Loucy (cell line): Measurements from ENCODE around the gene DNAH14.
"Not testable (repeated sequence)": the region's sequence is repeated elsewhere in the genome, so short reads cannot be mapped to it uniquely, and the experiment has no call there.

Experiments
- H2AFZ ChIP-seq: fragments of 200-600 bp; sonication (generic); 2 replicates; pipeline ENCODE4 v1.6.0; 2016; ENCODE audit warnings: antibody characterized with exemption, mild to moderate bottlenecking, low read length, moderate library complexity
- H3F3A ChIP-seq: fragments of 200-600 bp; 2 replicates; pipeline ENCODE4 v1.6.0; 2016; ENCODE audit warnings: antibody characterized with exemption, low read depth, mild to moderate bottlenecking
- H3K27me3 ChIP-seq: fragments of 200-600 bp; sonication (generic); 2 replicates; pipeline ENCODE4 v1.6.1; 2014; ENCODE audit warnings: low read length, mild to moderate bottlenecking; ENCODE audit not compliant: insufficient read depth, poor library complexity, severe bottlenecking
- H3K36me3 ChIP-seq: fragments of 200-600 bp; sonication (generic); 2 replicates; pipeline ENCODE4 v1.6.1; 2016; ENCODE audit warnings: low read length; ENCODE audit not compliant: insufficient read depth
- H3K4me1 ChIP-seq: fragments of 200-600 bp; sonication (generic); 2 replicates; pipeline ENCODE4 v1.5.1; 2014; ENCODE audit warnings: low read length, mild to moderate bottlenecking; ENCODE audit not compliant: insufficient read depth, poor library complexity, severe bottlenecking
- H3K4me2 ChIP-seq: fragments of 200-600 bp; sonication (generic); 2 replicates; pipeline ENCODE4 v1.6.0; 2014; ENCODE audit warnings: antibody characterized with exemption, low read length, low read depth, mild to moderate bottlenecking; ENCODE audit not compliant: poor library complexity, severe bottlenecking
- H3K4me3 ChIP-seq: fragments of 200-600 bp; sonication (generic); 2 replicates; pipeline ENCODE4 v1.5.1; 2014; ENCODE audit warnings: low read length, mild to moderate bottlenecking, mixed read lengths; ENCODE audit not compliant: poor library complexity, severe bottlenecking
- H3K79me2 ChIP-seq: fragments of 200-600 bp; sonication (generic); 2 replicates; pipeline ENCODE4 v1.6.1; 2014; ENCODE audit warnings: low read length; ENCODE audit not compliant: insufficient read depth
- H3K9ac ChIP-seq: fragments of 200-600 bp; sonication (generic); 2 replicates; pipeline ENCODE4 v1.6.0; 2014; ENCODE audit warnings: mild to moderate bottlenecking, low read depth, low read length, moderate library complexity; ENCODE audit not compliant: poor library complexity, severe bottlenecking
- H3K9me2 ChIP-seq: fragments of 200-600 bp; sonication (generic); replicated peaks from 2 replicates; pipeline ENCODE4 v1.6.1; 2016; ENCODE audit warnings: low read depth, low read length, mixed read lengths
- H3K9me3 ChIP-seq: fragments of 200-600 bp; sonication (generic); 2 replicates; pipeline ENCODE4 v1.6.1; 2014; ENCODE audit warnings: mild to moderate bottlenecking, antibody characterized with exemption, low read length, low read depth; ENCODE audit not compliant: insufficient read depth
- H4K20me1 ChIP-seq: fragments of 200-600 bp; sonication (generic); 2 replicates; pipeline ENCODE4 v1.6.0; 2014; ENCODE audit warnings: antibody characterized with exemption, low read length, mild to moderate bottlenecking; ENCODE audit not compliant: insufficient read depth, poor library complexity, severe bottlenecking
- CTCF ChIP-seq: fragments of 200-600 bp; sonication (generic); conservative IDR thresholded peaks from 2 replicates; pipeline ENCODE4 v1.5.1; 2014; ENCODE audit warnings: mild to moderate bottlenecking, antibody characterized with exemption, low read length
- EZH2phosphoT487 ChIP-seq: fragments of 200-600 bp; IDR thresholded peaks from 2 replicates; pipeline ENCODE4 v1.6.1; 2018; ENCODE audit warnings: antibody characterized with exemption, mild to moderate bottlenecking, moderate library complexity, borderline replicate concordance

The DNAH14 gene

GRCh38 chr1:224939844-224940425 lies 10.5 kb downstream of the DNAH14 start:
- Histone ChIP-seq H3K4me1 (no peaks in the 10 kb centered on the region), H3K36me3 (no peaks in the 10 kb centered on the region), H3K9me3 (peaks cover 17% of the 10 kb centered on the region), H3K9me2 (no peaks in the 10 kb centered on the region), H3F3A (no peaks in the 10 kb centered on the region), H4K20me1 (no peaks in the 10 kb centered on the region), H3K27me3 (no peaks in the 10 kb centered on the region), H3K4me2 (no peak overlapping the region), H3K4me3 (no peak overlapping the region), H3K79me2 (no peaks in the 10 kb centered on the region), H3K9ac (no peak overlapping the region), H2AFZ (no peak overlapping the region)
- no peak for TF ChIP-seq CTCF
- no peak for TF ChIP-seq EZH2phosphoT487

GRCh38 chr1:224940735-224941134 lies 11.3 kb downstream of the DNAH14 start:
- not testable (repeated sequence) for H3K79me2 ChIP-seq, H3K4me2 ChIP-seq

GRCh38 chr1:224945651-224946348 lies 16.3 kb downstream of the DNAH14 start:
- not testable (repeated sequence) for H3K9me3 ChIP-seq, H3K4me1 ChIP-seq, H3K27me3 ChIP-seq, H3K9ac ChIP-seq, H3K9me2 ChIP-seq, H4K20me1 ChIP-seq, H2AFZ ChIP-seq, H3K79me2 ChIP-seq, H3K4me2 ChIP-seq, H3K36me3 ChIP-seq, H3F3A ChIP-seq, H3K4me3 ChIP-seq

More at GRCh38 chr1:224940735-224941134, 11.3 kb downstream of the DNAH14 start:
- H2AFZ ChIP-seq, H3K4me1 ChIP-seq, H3K9ac ChIP-seq, H3K9me2 ChIP-seq, H3F3A ChIP-seq, H4K20me1 ChIP-seq, H3K27me3 ChIP-seq, H3K4me3 ChIP-seq, H3K36me3 ChIP-seq: not testable (repeated sequence)
- peaks cover 17% of the 10 kb centered on the region for H3K9me3 ChIP-seq

- not testable (repeated sequence) for H3K9me3 ChIP-seq, H3K4me3 ChIP-seq
These were observed 16.8 kb downstream of the DNAH14 start for GRCh38 chr1:224946349-224946691.

More at GRCh38 chr1:224946349-224946691, 16.8 kb downstream of the DNAH14 start:
- not testable (repeated sequence) for H3K36me3 ChIP-seq, H3F3A ChIP-seq, H2AFZ ChIP-seq, H4K20me1 ChIP-seq, H3K9me2 ChIP-seq, H3K27me3 ChIP-seq, H3K4me1 ChIP-seq, H3K9ac ChIP-seq, H3K4me2 ChIP-seq
- peaks cover 10% of the 10 kb centered on the region for H3K79me2 ChIP-seq
